ENCODE results near the gene TNFRSF1B.

Gene TNFRSF1B

DNA sequence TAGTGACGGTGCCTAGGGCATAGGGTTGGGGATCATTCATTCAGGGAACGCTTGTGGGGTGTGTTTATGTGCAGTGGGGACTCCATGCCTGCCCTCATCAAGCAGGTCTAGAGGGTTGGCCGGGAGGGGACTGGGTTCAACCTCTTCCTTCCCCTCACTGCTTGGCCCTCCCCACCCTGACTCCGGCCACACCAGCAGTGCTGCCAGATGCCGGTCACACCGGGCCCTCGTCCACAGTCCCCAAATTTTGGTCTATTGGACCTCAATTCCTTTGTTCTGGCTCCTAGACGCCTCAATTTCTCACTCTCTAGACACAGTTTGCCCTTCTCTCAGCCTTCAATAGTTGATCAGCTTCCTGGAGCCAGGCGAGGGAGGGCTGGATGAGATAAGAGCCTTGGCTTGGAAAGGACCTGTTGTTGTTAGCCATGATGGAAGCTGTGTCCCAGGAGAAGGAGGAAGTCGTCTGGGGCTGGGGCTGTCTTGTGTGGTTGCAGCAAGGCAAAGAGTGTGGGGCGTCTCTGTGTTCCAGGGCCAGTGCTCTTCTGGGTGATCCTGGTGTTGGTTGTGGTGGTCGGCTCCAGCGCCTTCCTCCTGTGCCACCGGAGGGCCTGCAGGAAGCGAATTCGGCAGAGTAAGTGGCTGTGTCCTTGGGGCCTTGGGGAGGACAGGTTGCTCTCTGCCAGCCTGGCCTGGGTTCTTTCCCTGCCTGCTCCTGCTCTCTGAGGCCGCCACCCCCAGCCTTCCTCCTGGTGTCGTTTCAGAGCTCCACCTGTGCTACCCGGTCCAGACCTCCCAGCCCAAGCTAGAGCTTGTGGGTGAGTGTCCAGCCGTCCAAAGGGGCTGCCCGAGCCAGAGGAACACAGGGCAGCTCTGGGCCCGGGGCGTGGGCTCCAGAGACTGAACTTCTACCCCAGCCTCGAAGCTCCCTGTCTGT is 41.1 kb upstream of the TNFRSF1B start:
- Histone ChIP-seq H3K27ac (peak overlapping the region; percentile 92), H3K4me1 (ENCODE audit: control insufficient read depth in 1 of 2, insufficient read depth in 1 of 2, low read depth in 1 of 2, low read length in 1 of 2) (peaks cover 30 to 32% of the 10 kb centered on the region in 2 experiments), H3K4me3 (ENCODE audit: low read depth in 1 of 2, low read length in 1 of 2) (peak overlapping the region; percentile 45 to 54), H3K9me3 (no peaks in the 10 kb centered on the region), H3K27me3 (no peaks in the 10 kb centered on the region), H3K36me3 (no peaks in the 10 kb centered on the region)
- TF ChIP-seq, protein P1, sequence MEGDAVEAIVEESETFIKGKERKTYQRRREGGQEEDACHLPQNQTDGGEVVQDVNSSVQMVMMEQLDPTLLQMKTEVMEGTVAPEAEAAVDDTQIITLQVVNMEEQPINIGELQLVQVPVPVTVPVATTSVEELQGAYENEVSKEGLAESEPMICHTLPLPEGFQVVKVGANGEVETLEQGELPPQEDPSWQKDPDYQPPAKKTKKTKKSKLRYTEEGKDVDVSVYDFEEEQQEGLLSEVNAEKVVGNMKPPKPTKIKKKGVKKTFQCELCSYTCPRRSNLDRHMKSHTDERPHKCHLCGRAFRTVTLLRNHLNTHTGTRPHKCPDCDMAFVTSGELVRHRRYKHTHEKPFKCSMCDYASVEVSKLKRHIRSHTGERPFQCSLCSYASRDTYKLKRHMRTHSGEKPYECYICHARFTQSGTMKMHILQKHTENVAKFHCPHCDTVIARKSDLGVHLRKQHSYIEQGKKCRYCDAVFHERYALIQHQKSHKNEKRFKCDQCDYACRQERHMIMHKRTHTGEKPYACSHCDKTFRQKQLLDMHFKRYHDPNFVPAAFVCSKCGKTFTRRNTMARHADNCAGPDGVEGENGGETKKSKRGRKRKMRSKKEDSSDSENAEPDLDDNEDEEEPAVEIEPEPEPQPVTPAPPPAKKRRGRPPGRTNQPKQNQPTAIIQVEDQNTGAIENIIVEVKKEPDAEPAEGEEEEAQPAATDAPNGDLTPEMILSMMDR (IDR thresholded peaks at IDR 0.05), result no peak

DNA sequence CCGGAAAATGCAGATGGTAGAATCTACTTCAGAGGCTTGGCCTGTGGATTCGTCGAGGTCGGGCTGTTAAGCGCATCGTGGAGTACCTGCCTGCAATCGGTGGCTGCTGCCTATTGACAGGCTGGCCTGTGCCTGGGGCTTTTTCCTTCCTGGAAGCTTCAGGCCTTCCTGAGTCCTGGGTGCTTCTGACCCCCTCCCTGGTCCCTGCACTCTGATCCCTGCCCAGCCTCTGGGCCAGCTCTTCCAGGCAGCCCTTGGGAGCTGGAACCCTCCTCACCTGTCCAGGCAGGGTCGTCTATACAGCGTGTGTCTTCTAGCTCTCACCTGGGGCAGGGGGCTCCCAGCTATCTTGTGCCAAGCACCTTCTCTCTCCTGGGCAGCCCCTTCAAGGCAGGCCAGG is 40.0 kb upstream of the TNFRSF1B start:
- no peaks in the 10 kb centered on the region for H3K27me3 ChIP-seq
- H3K4me3 ChIP-seq (ENCODE audit: low read depth in 1 of 2, low read length in 1 of 2), result peak overlapping the region; percentile 45 to 54
- no peaks in the 10 kb centered on the region for H3K9me3 ChIP-seq
- no peaks in the 10 kb centered on the region for H3K36me3 ChIP-seq
- peaks cover 32 to 34% of the 10 kb centered on the region in 2 experiments for H3K4me1 ChIP-seq (ENCODE audit: control insufficient read depth in 1 of 2, insufficient read depth in 1 of 2, low read depth in 1 of 2, low read length in 1 of 2)
- TF ChIP-seq, protein P1 (IDR thresholded peaks at IDR 0.05), result no peak
- peak overlapping the region; percentile 92 for H3K27ac ChIP-seq

DNA sequence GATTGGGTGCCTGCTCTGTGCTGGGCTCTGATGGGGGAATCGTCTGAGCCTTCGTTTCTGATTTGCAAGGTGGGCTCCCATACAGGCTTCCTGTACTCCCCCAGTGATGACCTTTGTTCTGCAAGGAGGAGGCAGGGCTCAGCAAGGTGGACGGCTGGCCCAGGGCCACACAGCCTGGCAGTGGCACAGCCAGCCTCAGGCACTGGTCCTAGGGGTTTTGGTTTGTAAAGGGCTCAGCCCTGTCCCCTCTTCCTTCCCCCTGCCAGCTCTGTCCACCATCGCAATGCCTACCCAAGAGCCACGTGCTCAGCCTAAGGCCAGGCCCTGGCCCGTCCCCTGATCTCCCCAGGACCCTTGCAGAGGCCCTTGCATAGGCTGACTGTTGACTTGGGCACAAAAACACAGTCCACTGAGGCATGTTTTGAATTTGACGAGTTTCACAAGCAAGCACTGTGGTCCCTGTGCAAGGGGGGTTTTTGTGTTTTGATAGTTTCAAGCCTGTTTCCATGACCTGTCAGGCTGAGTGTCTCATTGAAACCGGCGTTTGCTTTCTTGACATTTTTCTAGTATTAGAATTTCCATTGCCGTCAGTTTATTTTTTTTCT is 39.5 kb upstream of the TNFRSF1B start:
- H3K36me3 ChIP-seq, result no peaks in the 10 kb centered on the region
- peak overlapping the region in 1 of 2 experiments; percentile 54 for H3K4me3 ChIP-seq (ENCODE audit: low read depth in 1 of 2, low read length in 1 of 2)
- peak overlapping the region; percentile 92 for H3K27ac ChIP-seq
- peaks cover 36 to 39% of the 10 kb centered on the region in 2 experiments for H3K4me1 ChIP-seq (ENCODE audit: control insufficient read depth in 1 of 2, insufficient read depth in 1 of 2, low read depth in 1 of 2, low read length in 1 of 2)
- TF ChIP-seq, protein P1 (IDR thresholded peaks at IDR 0.05), result no peak
- H3K27me3 ChIP-seq, result no peaks in the 10 kb centered on the region
- H3K9me3 ChIP-seq, result no peaks in the 10 kb centered on the region

DNA sequence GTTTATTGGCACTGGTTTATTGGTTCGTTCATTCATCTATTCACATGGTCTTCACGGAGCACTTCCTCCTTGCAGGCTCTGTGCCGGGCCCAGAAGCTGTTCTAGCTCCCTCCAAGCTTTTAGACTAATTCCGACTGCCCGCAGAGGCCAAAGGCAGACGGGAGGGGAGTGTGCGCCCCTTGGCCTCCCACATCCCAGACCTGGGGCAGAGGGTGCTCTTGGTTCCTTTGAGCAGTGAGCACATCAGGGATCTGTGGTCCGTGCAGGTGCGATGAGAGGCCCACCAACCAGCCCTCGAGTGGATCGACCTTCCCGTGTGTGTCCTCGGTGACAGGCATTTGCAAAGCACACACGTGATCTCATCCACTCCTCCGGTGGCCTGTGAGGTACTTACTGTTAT is 38.7 kb upstream of the TNFRSF1B start:
- Histone ChIP-seq H3K9me3 (no peaks in the 10 kb centered on the region), H3K27me3 (no peaks in the 10 kb centered on the region), H3K36me3 (no peaks in the 10 kb centered on the region), H3K27ac (peak overlapping the region; percentile 92), H3K4me3 (ENCODE audit: low read depth in 1 of 2, low read length in 1 of 2) (no peak overlapping the region), H3K4me1 (ENCODE audit: control insufficient read depth in 1 of 2, insufficient read depth in 1 of 2, low read depth in 1 of 2, low read length in 1 of 2) (peaks cover 44 to 47% of the 10 kb centered on the region in 2 experiments)
- TF ChIP-seq, protein P1 (IDR thresholded peaks at IDR 0.05), result no peak

DNA sequence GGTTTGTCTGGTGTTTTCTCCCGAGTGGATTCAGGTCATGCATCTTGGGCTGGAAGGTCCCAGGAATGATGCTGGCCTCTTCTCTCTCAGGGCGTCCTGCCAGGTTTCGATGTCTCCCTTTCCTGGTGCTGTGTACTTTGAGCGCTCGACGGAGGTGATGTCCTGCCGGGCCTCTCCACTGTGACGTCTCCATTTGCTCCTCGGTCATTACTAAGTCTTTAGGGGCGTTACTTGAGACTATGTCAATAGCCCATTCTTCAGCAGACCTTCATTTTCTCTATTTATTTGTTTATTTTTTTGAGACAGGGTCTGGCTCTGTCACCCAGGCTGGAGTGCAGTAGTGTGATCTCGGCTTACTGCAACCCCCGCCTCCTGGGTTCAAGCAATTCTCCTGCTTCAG is 37.2 kb upstream of the TNFRSF1B start:
- no peaks in the 10 kb centered on the region for H3K27me3 ChIP-seq
- H3K4me1 ChIP-seq (ENCODE audit: control insufficient read depth in 1 of 2, insufficient read depth in 1 of 2, low read depth in 1 of 2, low read length in 1 of 2), result peaks cover 49 to 52% of the 10 kb centered on the region in 2 experiments
- H3K4me3 ChIP-seq (ENCODE audit: low read depth in 1 of 2, low read length in 1 of 2), result no peak overlapping the region
- TF ChIP-seq, protein P1 (IDR thresholded peaks at IDR 0.05), result no peak
- no peaks in the 10 kb centered on the region for H3K9me3 ChIP-seq
- no peaks in the 10 kb centered on the region for H3K36me3 ChIP-seq
- H3K27ac ChIP-seq, result no peak overlapping the region

Data from neutrophil (primary cell).